Measurements from ENCODE around the gene SAPCD2.

DNA sequence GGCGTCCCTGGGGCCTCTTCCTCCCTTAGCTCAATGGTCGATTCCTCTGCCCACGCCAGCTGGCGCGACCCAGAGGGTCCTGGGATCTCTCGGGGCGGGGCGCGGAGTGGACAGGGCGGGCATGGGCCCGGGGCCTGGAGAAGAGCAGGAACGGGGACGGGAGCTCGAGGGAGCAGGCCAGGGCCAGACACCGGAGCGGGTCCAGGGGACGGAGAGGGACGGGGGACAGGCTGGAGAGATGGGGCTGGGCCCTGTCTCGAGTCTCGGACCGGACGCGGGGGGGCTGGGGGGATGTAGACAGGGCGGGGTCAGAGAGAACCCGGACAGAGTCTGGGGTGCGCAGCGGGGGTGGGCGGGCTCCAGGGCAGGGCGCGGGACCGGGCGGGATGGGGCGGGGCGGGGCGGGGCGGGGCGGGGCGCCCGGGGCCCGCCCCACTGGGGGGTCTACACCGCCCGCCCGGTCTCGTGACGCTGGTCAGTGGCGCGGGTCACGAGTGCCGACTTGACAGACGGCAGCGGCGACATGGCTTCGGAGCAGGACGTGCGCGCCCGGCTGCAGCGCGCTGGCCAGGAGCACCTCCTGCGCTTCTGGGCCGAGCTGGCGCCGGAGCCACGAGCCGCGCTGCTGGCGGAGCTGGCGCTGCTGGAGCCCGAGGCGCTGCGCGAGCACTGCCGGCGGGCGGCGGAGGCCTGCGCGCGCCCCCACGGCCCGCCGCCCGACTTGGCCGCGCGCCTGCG is 6.8 kb upstream of the SAPCD2 start, which contains the start of gene UAP1L1:
- no peak for TF ChIP-seq GATA2 (IDR thresholded peaks at IDR 0.05; ENCODE audit: low read depth, low read length)
- TF ChIP-seq GATA3 (IDR thresholded peaks at IDR 0.05; ENCODE audit: low read depth, low read length), result no peak
